Measurements from ENCODE around the gene GJB6.

Gene GJB6

GRCh38 chr13:20186771-20187170 is 45.3 kb downstream of the GJB6 start:
- DNase-seq (ENCODE audit: low read depth) = no peak

GRCh38 chr13:20185366-20186056 is 46.6 kb downstream of the GJB6 start:
- DNase-seq (ENCODE audit: low read depth) = no peak

GRCh38 chr13:20182231-20182846 is 49.8 kb downstream of the GJB6 start:
- DNase-seq (ENCODE audit: low read depth) = peak; percentile 66

- no peak for DNase-seq (ENCODE audit: low read depth)
These were observed 50.9 kb downstream of the GJB6 start for GRCh38 chr13:20181188-20181587.

- DNase-seq (ENCODE audit: low read depth) = no peak
These were observed 54.0 kb downstream of the GJB6 start for GRCh38 chr13:20178156-20178555.

- DNase-seq (ENCODE audit: low read depth) = no peak
These were observed 54.9 kb downstream of the GJB6 start for GRCh38 chr13:20177049-20177831.

- DNase-seq (ENCODE audit: low read depth) = no peak
These were observed 56.0 kb downstream of the GJB6 start for GRCh38 chr13:20175907-20176652.

GRCh38 chr13:20175406-20175794 is 56.7 kb downstream of the GJB6 start:
- no peak for DNase-seq (ENCODE audit: low read depth)

GRCh38 chr13:20174656-20175405 is 57.3 kb downstream of the GJB6 start:
- peak; percentile 72 for DNase-seq (ENCODE audit: low read depth)

- DNase-seq (ENCODE audit: low read depth) = no peak
These were observed 58.9 kb downstream of the GJB6 start for GRCh38 chr13:20173116-20173746.

Data from fibroblast of the conjunctiva (primary cell).